ENCODE results near the gene CCM2.

The CCM2 gene

GRCh38 chr7:45092100-45092930 lies 92.3 kb downstream of the CCM2 start:
- TF ChIP-seq CTCF (IDR thresholded peaks at IDR 0.05; ENCODE audit: low read depth, low read length, missing control alignments): no peak
- no peak overlapping the region for H3K4me3 ChIP-seq (replicated peaks; ENCODE audit: low read depth, low read length)
- DNase-seq (ENCODE audit: extremely low read depth, low read depth): no peak

- DNase-seq (ENCODE audit: extremely low read depth, low read depth): no peak
- TF ChIP-seq CTCF (IDR thresholded peaks at IDR 0.05; ENCODE audit: low read depth, low read length, missing control alignments): no peak
- H3K4me3 ChIP-seq (replicated peaks; ENCODE audit: low read depth, low read length): no peak overlapping the region
These were observed 92.9 kb downstream of the CCM2 start for GRCh38 chr7:45092931-45093235.

GRCh38 chr7:45098983-45099839 lies 99.2 kb downstream of the CCM2 start:
- DNase-seq (ENCODE audit: extremely low read depth, low read depth): no peak
- no peak overlapping the region for H3K4me3 ChIP-seq (replicated peaks; ENCODE audit: low read depth, low read length)
- TF ChIP-seq CTCF (IDR thresholded peaks at IDR 0.05; ENCODE audit: low read depth, low read length, missing control alignments): no peak

- no peak overlapping the region for H3K4me3 ChIP-seq (replicated peaks; ENCODE audit: low read depth, low read length)
- TF ChIP-seq CTCF (IDR thresholded peaks at IDR 0.05; ENCODE audit: low read depth, low read length, missing control alignments): no peak
- no peak for DNase-seq (ENCODE audit: extremely low read depth, low read depth)
These were observed 100.1 kb downstream of the CCM2 start for GRCh38 chr7:45099891-45100760.

- no peak overlapping the region for H3K4me3 ChIP-seq (replicated peaks; ENCODE audit: low read depth, low read length)
- DNase-seq (ENCODE audit: extremely low read depth, low read depth): no peak
- TF ChIP-seq CTCF (IDR thresholded peaks at IDR 0.05; ENCODE audit: low read depth, low read length, missing control alignments): no peak
These were observed 100.9 kb downstream of the CCM2 start for GRCh38 chr7:45100761-45101480.

- no peak for DNase-seq (ENCODE audit: extremely low read depth, low read depth)
- TF ChIP-seq CTCF (IDR thresholded peaks at IDR 0.05; ENCODE audit: low read depth, low read length, missing control alignments): no peak
- H3K4me3 ChIP-seq (replicated peaks; ENCODE audit: low read depth, low read length): no peak overlapping the region
These were observed 101.7 kb downstream of the CCM2 start for GRCh38 chr7:45101748-45102147.
